ENCODE data around the gene POLQ. TPM values are rescaled to one million over a fixed set of nuclear protein-coding genes. Genes with fewer than 3 reads are reported as not detected.
"Not testable (repeated sequence)": the region's sequence is repeated elsewhere in the genome, so short reads cannot be mapped to it uniquely, and the experiment has no call there.

The POLQ gene
- total and polyA plus RNA-seq, 2 of the 4 experiments (the other 2 are of a cell fraction) = 1.8 to 5.0 TPM

- H3K79me1 ChIP-seq (ENCODE audit: low read depth in 1 of 2, low read length in 2 of 2); POLR2A ChIA-PET (ENCODE audit: unreplicated experiment); H3K27ac ChIP-seq (ENCODE audit: insufficient read depth, low read length); H3K9ac ChIP-seq (ENCODE audit: low read depth, low read length); H4K5ac ChIP-seq (ENCODE audit: low read depth, low read length); H3K23ac ChIP-seq (ENCODE audit: low read depth, low read length); H2BK120ac ChIP-seq (ENCODE audit: low read depth, low read length); in situ Hi-C loops (cut with MboI; ENCODE audit: low sequenced_read_pairs); ATAC-seq (ENCODE audit: low read depth); intact Hi-C loops (cut with micrococcal nuclease); H3K56ac ChIP-seq (ENCODE audit: extremely low read depth, insufficient read depth, low read length); H2BK5ac ChIP-seq (ENCODE audit: low read depth, low read length, poor library complexity, severe bottlenecking); H2AFZ ChIP-seq (replicated peaks; ENCODE audit: low read length, poor library complexity); H2BK20ac ChIP-seq (ENCODE audit: low read depth, low read length); H4K91ac ChIP-seq (ENCODE audit: insufficient read depth, low read depth, low read length); DNase-seq; H3K14ac ChIP-seq (replicated peaks; ENCODE audit: low read depth, low read length); H3K36me3 ChIP-seq (ENCODE audit: control insufficient read depth, insufficient read depth, low read length); H3K4me1 ChIP-seq (ENCODE audit: control insufficient read depth, insufficient read depth, low read length); BruUV-seq (replicated peaks); H4K8ac ChIP-seq (ENCODE audit: low read depth in 2 of 2, low read length in 2 of 2); H3K4me2 ChIP-seq (ENCODE audit: low read depth, low read length); H2AK5ac ChIP-seq (ENCODE audit: low read depth, low read length); CTCF ChIA-PET; H2BK15ac ChIP-seq (ENCODE audit: low read depth, low read length); H4K20me1 ChIP-seq (ENCODE audit: insufficient read depth, low read length); H3K4me3 ChIP-seq (ENCODE audit: insufficient read depth, low read depth, low read length); H3K9me3 ChIP-seq (ENCODE audit: control insufficient read depth, insufficient read depth, low read length); H3K4ac ChIP-seq (ENCODE audit: low read depth, low read length); H3K27me3 ChIP-seq (ENCODE audit: control insufficient read depth, insufficient read depth, low read length); H3K18ac ChIP-seq (ENCODE audit: low read depth, low read length); dilution Hi-C loops (cut with HindIII; ENCODE audit: low sequenced_read_pairs, unreplicated experiment); H2AK9ac ChIP-seq (replicated peaks; ENCODE audit: low read depth, low read length, poor library complexity); H3K9me1 ChIP-seq (ENCODE audit: insufficient read depth, low read length): not testable (repeated sequence)
- TF ChIP-seq MAFK (IDR thresholded peaks at IDR 0.05; ENCODE audit: low read depth, low read length) = peak; percentile 72
- WGBS, 2 experiments (ENCODE audit: extremely low coverage in 2 of 2, insufficient read length in 1 of 2) = no CpG with 5 or more reads among the region's 3 CpGs
These were observed 157.5 kb downstream of the POLQ start for GRCh38 chr3:121388308-121388707.

Other genes with a start within 250 kb of the POLQ start
- not detected in 2 replicates for gene ARGFX, start 22.0 kb upstream of the POLQ start, total RNA-seq (2012; rRNA removed)
- gene ARGFX, start 22.0 kb upstream of the POLQ start, polyA plus RNA-seq (2012; rRNA removed) = not detected in 2 replicates
- not detected in 2 replicates for gene FBXO40, start 47.4 kb upstream of the POLQ start, total RNA-seq (2012; rRNA removed)
- gene FBXO40, start 47.4 kb upstream of the POLQ start, polyA plus RNA-seq (2012; rRNA removed) = not detected in 2 replicates
- 0.54 and 0.56 TPM in 2 replicates for gene HCLS1, start 114.9 kb upstream of the POLQ start, total RNA-seq (2012; rRNA removed)
- 0.67 and 1.1 TPM in 2 replicates for gene HCLS1, start 114.9 kb upstream of the POLQ start, polyA plus RNA-seq (2012; rRNA removed)
- gene GOLGB1, start 203.8 kb upstream of the POLQ start, total RNA-seq (2012; rRNA removed) = 30.3 and 56.1 TPM in 2 replicates
- gene GOLGB1, start 203.8 kb upstream of the POLQ start, polyA plus RNA-seq (2012; rRNA removed) = 9.1 and 13.3 TPM in 2 replicates

Measured in IMR-90 (cell line).